Stimulated activated naive B cell treated with anti-CD40 and anti-IgM and Interleukin-4, amounts not matched to agents 10 μg/mL and 1 μg/mL and 100 μg/mL, for 72 hours (primary cell): ENCODE data around the gene ARHGAP10.

Experiments used
- ATAC-seq, 2 donors: fragments of 150-1000 bp; cut with Tn5 transposase; replicated peaks; 2 replicates each; pipeline ENCODE4 v1.10.0; 2021; ENCODE audit warnings: moderate library complexity in 1 of 2
- DNase-seq: peaks from one replicate; pipeline ENCODE4 v3.0.0; 2021
- H3K27ac Mint-ChIP-seq: one replicate; pipeline ENCODE4 v1.8.0; 2022; ENCODE audit warnings: mild to moderate bottlenecking, mixed read lengths
- H3K27me3 Mint-ChIP-seq, 2 donors: one replicate each; pipeline ENCODE4 v1.8.0; 2022; ENCODE audit warnings: mixed read lengths in 2 of 2
- H3K36me3 Mint-ChIP-seq, 2 donors: one replicate each; pipeline ENCODE4 v1.8.0; 2022; ENCODE audit warnings: mixed read lengths in 2 of 2, mild to moderate bottlenecking in 1 of 2
- H3K4me1 Mint-ChIP-seq, 2 donors: one replicate each; pipeline ENCODE4 v1.8.0; 2022; ENCODE audit warnings: mixed read lengths in 2 of 2, mild to moderate bottlenecking in 1 of 2
- H3K4me3 Mint-ChIP-seq, 2 donors: one replicate each; pipeline ENCODE4 v1.8.0; 2022; ENCODE audit warnings: mild to moderate bottlenecking in 2 of 2, mixed read lengths in 2 of 2, moderate library complexity in 1 of 2
- H3K9me3 Mint-ChIP-seq, 2 donors: one replicate each; pipeline ENCODE4 v1.8.0; 2022; ENCODE audit warnings: mixed read lengths in 2 of 2, mild to moderate bottlenecking in 1 of 2

ARHGAP10 gene

GRCh38 chr4:147731580-147732517, at the start of gene ARHGAP10:
ARHGAP10 (plus strand) TSS chr4:147732088; CDS start chr4:147732302, 214 bp downstream.
- DNase-seq (peak; percentile 28), ATAC-seq (peak; percentile 78 to 81)
- H3K27ac Mint-ChIP-seq = peak within 1 kb of the TSS; percentile 74
- no peaks in the 10 kb centered on the region for H3K36me3 Mint-ChIP-seq
- H3K4me3 Mint-ChIP-seq = peak within 1 kb of the TSS; percentile 88 to 94
- H3K9me3 Mint-ChIP-seq = no peaks in the 10 kb centered on the region
- peaks cover 11 to 21% of the 10 kb centered on the region in 2 donors for H3K4me1 Mint-ChIP-seq
- peaks cover 48 to 52% of the 10 kb centered on the region in 2 donors for H3K27me3 Mint-ChIP-seq

- Mint-ChIP-seq H3K9me3 (no peaks in the 10 kb centered on the region), H3K4me3 (peak overlapping the region; percentile 86 to 91), H3K27me3 (peaks cover 5 to 6% of the 10 kb centered on the region in 2 donors), H3K36me3 (peaks cover 8 to 21% of the 10 kb centered on the region in 2 donors), H3K27ac (no peak overlapping the region), H3K4me1 (peaks cover 13 to 16% of the 10 kb centered on the region in 2 donors)
- no peak for DNase-seq
- no peak for ATAC-seq
Observed at GRCh38 chr4:147682755-147683154, 49.1 kb upstream of the ARHGAP10 start.

GRCh38 chr4:147683188-147683591, 48.7 kb upstream of the ARHGAP10 start:
- Mint-ChIP-seq H3K9me3 (no peaks in the 10 kb centered on the region), H3K27me3 (peaks cover 5 to 6% of the 10 kb centered on the region in 2 donors), H3K4me1 (peaks cover 13 to 16% of the 10 kb centered on the region in 2 donors), H3K27ac (peak overlapping the region; percentile 99), H3K4me3 (peak overlapping the region; percentile 86 to 91), H3K36me3 (peaks cover 5 to 17% of the 10 kb centered on the region in 2 donors)
- DNase-seq = no peak
- ATAC-seq = peak in 1 of 2 donors; percentile 7

GRCh38 chr4:147683717-147684700, 47.9 kb upstream of the ARHGAP10 start, which contains the start of gene PRMT9:
PRMT9 (minus strand) TSS chr4:147684163; CDS start chr4:147683987, 176 bp downstream.
- H3K27ac Mint-ChIP-seq = peak within 1 kb of the TSS; percentile 99
- DNase-seq = peak; percentile 85
- H3K27me3 Mint-ChIP-seq = peaks cover 5 to 7% of the 10 kb centered on the region in 2 donors
- peaks cover 4 to 10% of the 10 kb centered on the region in 2 donors for H3K36me3 Mint-ChIP-seq
- H3K4me1 Mint-ChIP-seq = peaks cover 12 to 19% of the 10 kb centered on the region in 2 donors
- ATAC-seq = peak; percentile 99
- H3K9me3 Mint-ChIP-seq = no peaks in the 10 kb centered on the region
- H3K4me3 Mint-ChIP-seq = peak within 1 kb of the TSS; percentile 86 to 91

- H3K27ac Mint-ChIP-seq = no peak overlapping the region
- ATAC-seq = peak; percentile 55 to 60
Observed at GRCh38 chr4:147689067-147689466, 42.8 kb upstream of the ARHGAP10 start.

GRCh38 chr4:147691820-147692219, 40.1 kb upstream of the ARHGAP10 start:
- peaks cover 32 to 37% of the 10 kb centered on the region in 2 donors for H3K27me3 Mint-ChIP-seq
- no peaks in the 10 kb centered on the region for H3K36me3 Mint-ChIP-seq
- H3K4me3 Mint-ChIP-seq = no peak overlapping the region
- H3K27ac Mint-ChIP-seq = no peak overlapping the region
- H3K9me3 Mint-ChIP-seq = no peaks in the 10 kb centered on the region
- peaks cover 0 to 5% of the 10 kb centered on the region in 2 donors for H3K4me1 Mint-ChIP-seq
- ATAC-seq (no peak), DNase-seq (no peak)

More at GRCh38 chr4:147689067-147689466, 42.8 kb upstream of the ARHGAP10 start:
- peaks cover 32 to 35% of the 10 kb centered on the region in 2 donors for H3K27me3 Mint-ChIP-seq
- H3K9me3 Mint-ChIP-seq = no peaks in the 10 kb centered on the region
- DNase-seq = peak; percentile 2
- peaks cover 0 to under 1% of the 10 kb centered on the region in 2 donors for H3K36me3 Mint-ChIP-seq
- peak overlapping the region in 1 of 2 donors; percentile 34 for H3K4me3 Mint-ChIP-seq
- H3K4me1 Mint-ChIP-seq = peaks cover 2 to 5% of the 10 kb centered on the region in 2 donors

- Mint-ChIP-seq H3K36me3 (no peaks in the 10 kb centered on the region), H3K9me3 (no peaks in the 10 kb centered on the region), H3K4me3 (no peak overlapping the region), H3K4me1 (peaks cover 0 to 5% of the 10 kb centered on the region in 2 donors), H3K27ac (no peak overlapping the region), H3K27me3 (peaks cover 36 to 37% of the 10 kb centered on the region in 2 donors)
- ATAC-seq (no peak), DNase-seq (no peak)
Observed at GRCh38 chr4:147693218-147693617, 38.7 kb upstream of the ARHGAP10 start.

- DNase-seq = no peak
- no peaks in the 10 kb centered on the region for H3K4me1 Mint-ChIP-seq
- no peak for ATAC-seq
- H3K27me3 Mint-ChIP-seq = peaks cover 20 to 38% of the 10 kb centered on the region in 2 donors
- H3K27ac Mint-ChIP-seq = no peak overlapping the region
- peaks cover 0 to 2% of the 10 kb centered on the region in 2 donors for H3K9me3 Mint-ChIP-seq
- H3K4me3 Mint-ChIP-seq = no peak overlapping the region
- no peaks in the 10 kb centered on the region for H3K36me3 Mint-ChIP-seq
Observed at GRCh38 chr4:147696866-147697265, 35.0 kb upstream of the ARHGAP10 start.

- no peaks in the 10 kb centered on the region for H3K36me3 Mint-ChIP-seq
- peaks cover 0 to 14% of the 10 kb centered on the region in 2 donors for H3K27me3 Mint-ChIP-seq
Observed at GRCh38 chr4:147704846-147705245, 27.0 kb upstream of the ARHGAP10 start.

GRCh38 chr4:147707892-147708672, 23.8 kb upstream of the ARHGAP10 start:
- Mint-ChIP-seq H3K36me3 (no peaks in the 10 kb centered on the region), H3K4me1 (no peaks in the 10 kb centered on the region), H3K27me3 (no peaks in the 10 kb centered on the region), H3K4me3 (no peak overlapping the region), H3K27ac (no peak overlapping the region), H3K9me3 (no peaks in the 10 kb centered on the region)
- ATAC-seq = peak; percentile 53 to 70
- DNase-seq = no peak

More at GRCh38 chr4:147704846-147705245, 27.0 kb upstream of the ARHGAP10 start:
- Mint-ChIP-seq H3K4me3 (no peak overlapping the region), H3K9me3 (no peaks in the 10 kb centered on the region), H3K27ac (no peak overlapping the region), H3K4me1 (no peaks in the 10 kb centered on the region)
- ATAC-seq (no peak), DNase-seq (no peak)

- DNase-seq (no peak), ATAC-seq (no peak)
- no peak overlapping the region for H3K27ac Mint-ChIP-seq
- H3K36me3 Mint-ChIP-seq = no peaks in the 10 kb centered on the region
- H3K27me3 Mint-ChIP-seq = no peaks in the 10 kb centered on the region
- H3K9me3 Mint-ChIP-seq = no peaks in the 10 kb centered on the region
- H3K4me1 Mint-ChIP-seq = no peaks in the 10 kb centered on the region
- H3K4me3 Mint-ChIP-seq = no peak overlapping the region
Observed at GRCh38 chr4:147709999-147710398, 21.9 kb upstream of the ARHGAP10 start.

- H3K36me3 Mint-ChIP-seq = no peaks in the 10 kb centered on the region
- no peak overlapping the region for H3K27ac Mint-ChIP-seq
- no peaks in the 10 kb centered on the region for H3K9me3 Mint-ChIP-seq
- H3K27me3 Mint-ChIP-seq = peaks cover 1 to 5% of the 10 kb centered on the region in 2 donors
- DNase-seq = no peak
- H3K4me3 Mint-ChIP-seq = no peak overlapping the region
- no peak for ATAC-seq
- peaks cover 0 to 1% of the 10 kb centered on the region in 2 donors for H3K4me1 Mint-ChIP-seq
Observed at GRCh38 chr4:147714575-147715401, 17.1 kb upstream of the ARHGAP10 start.
